K562 (cell line): ENCODE results near the gene PHLDB3. TPM values are rescaled to one million over a fixed set of nuclear protein-coding genes. Genes with fewer than 3 reads are reported as not detected.

ENCODE experiments used
- ATAC-seq: fragments of 200-7000 bp; cut with Tn5 transposase; 3 replicates; pipeline ENCODE4 v1.9.1; 2020; ENCODE audit warnings: moderate library complexity
- BruUV-seq: library from RNA; stranded (reverse); fragments of 400-500 nt; replicated peaks from 2 replicates; lab custom pipeline; 2021; lab: Mats Ljungman, UMichigan
- CTCF ChIA-PET: fragments of 300-600 bp; formaldehyde crosslinking; extraction: SDS; loops from one replicate; lab custom pipeline; 2021; ENCODE audit warnings: low intra/inter-chr PET ratio; lab: Yijun Ruan, JAX
- POLR2A ChIA-PET: fragments of 300-600, 350-650 bp; sonication (Branson Sonifier 250); formaldehyde crosslinking; extraction: SDS; loops from one replicate; lab custom pipeline; 2021; ENCODE audit warnings: antibody characterized with exemption, inconsistent platforms; lab: Yijun Ruan, JAX
- DNase-seq, 4 experiments: peaks; one replicate each; pipeline versions ENCODE4 v3.0.0 to v3.0.0-alpha.2; 2011 to 2018; ENCODE audit warnings: low spot score in 3 of 4, mixed read lengths in 3 of 4; ENCODE audit errors: extremely low read depth in 1 of 4
- FAIRE-seq: peaks from 2 replicates; lab custom pipeline; 2011; peaks lifted over from hg19 to GRCh38; lab: Jason Lieb, UNC
- H2AFZ ChIP-seq: 2 replicates; pipeline ENCODE4 v1.6.0; 2011; ENCODE audit warnings: low read depth, low read length, control low read depth, inconsistent platforms
- H3K27ac ChIP-seq: fragments of 200-600 bp; 3 replicates; pipeline ENCODE4 v1.8.0; 2011; ENCODE audit warnings: low read depth, mild to moderate bottlenecking, control low read depth, inconsistent platforms, low read length, moderate library complexity, mixed read lengths; ENCODE audit errors: extremely low read depth
- H3K27me3 ChIP-seq, 2 experiments: fragments of 300-600 bp in 1 of 2; 2 replicates in 1 of 2; 3 replicates in 1 of 2; pipeline versions ENCODE4 v1.6.0 to v1.8.0; 2011; ENCODE audit warnings: inconsistent platforms in 2 of 2, low read length in 2 of 2, mild to moderate bottlenecking in 1 of 2, mixed read lengths in 1 of 2, moderate library complexity in 1 of 2; ENCODE audit not compliant: control insufficient read depth in 2 of 2, insufficient read depth in 2 of 2
- H3K36me3 ChIP-seq: fragments of 300-600 bp; 3 replicates; pipeline ENCODE4 v1.8.0; 2011; ENCODE audit warnings: mild to moderate bottlenecking, low read length, inconsistent platforms; ENCODE audit not compliant: control insufficient read depth, insufficient read depth
- H3K4me1 ChIP-seq, 2 experiments: fragments of 200-600 bp in 1 of 2; replicated peaks in 1 of 2; 2 replicates in 1 of 2; 3 replicates in 1 of 2; pipeline versions ENCODE4 v1.5.1 to v1.8.0; 2011; ENCODE audit warnings: inconsistent platforms in 2 of 2, low read length in 2 of 2, mild to moderate bottlenecking in 1 of 2, mixed read lengths in 1 of 2, moderate library complexity in 1 of 2; ENCODE audit not compliant: control insufficient read depth in 2 of 2, insufficient read depth in 2 of 2
- H3K4me2 ChIP-seq: 2 replicates; pipeline ENCODE4 v1.6.1; 2011; ENCODE audit warnings: low read length, control low read depth, inconsistent platforms, mixed read lengths; ENCODE audit not compliant: insufficient read depth
- H3K4me3 ChIP-seq: fragments of 200-600 bp; sonication (generic), shearing (Covaris generic); 2 replicates; pipeline ENCODE4 v1.5.1; 2016; ENCODE audit warnings: control low read depth, inconsistent platforms
- H3K79me2 ChIP-seq: fragments of 200-600 bp; 3 replicates; pipeline ENCODE4 v1.8.0; 2011; ENCODE audit warnings: low read length, inconsistent platforms; ENCODE audit not compliant: control insufficient read depth, insufficient read depth
- H3K9ac ChIP-seq, 2 experiments: 2 replicates each; pipeline versions ENCODE4 v1.6.0 to v1.6.1; 2011; ENCODE audit warnings: low read depth in 2 of 2, low read length in 2 of 2, control low read depth in 1 of 2, inconsistent platforms in 1 of 2, mild to moderate bottlenecking in 1 of 2, mixed read lengths in 1 of 2; ENCODE audit not compliant: insufficient read depth in 1 of 2
- H3K9me1 ChIP-seq: one replicate; pipeline ENCODE4 v1.6.0; 2011; ENCODE audit warnings: inconsistent platforms, mild to moderate bottlenecking, low read length, moderate library complexity; ENCODE audit not compliant: control insufficient read depth, insufficient read depth
- H3K9me3 ChIP-seq: replicated peaks from 2 replicates; pipeline ENCODE4 v1.5.1; 2011; ENCODE audit warnings: low read depth, low read length, inconsistent platforms; ENCODE audit not compliant: control insufficient read depth, insufficient read depth
- H4K20me1 ChIP-seq: replicated peaks from 2 replicates; pipeline ENCODE4 v1.6.1; 2011; ENCODE audit warnings: low read length, inconsistent platforms, mixed read lengths; ENCODE audit not compliant: control insufficient read depth, insufficient read depth
- ASH1L ChIP-seq: fragments of 450-650 bp; IDR thresholded peaks from 2 replicates; pipeline ENCODE4 v1.6.1; 2018; ENCODE audit warnings: borderline replicate concordance, mild to moderate bottlenecking, low read depth; ENCODE audit not compliant: partially characterized antibody
- BCOR ChIP-seq: fragments of 450-650 bp; IDR thresholded peaks from 2 replicates; pipeline ENCODE4 v1.6.1; 2016
- CLOCK ChIP-seq: fragments of 250-450 bp; sonication (Bioruptor Pico); IDR thresholded peaks from 2 replicates; pipeline ENCODE4 v1.4.0; 2020; ENCODE audit warnings: mild to moderate bottlenecking, moderate library complexity, borderline replicate concordance
- E2F3 ChIP-seq: fragments of 250-450 bp; sonication (Bioruptor Pico); IDR thresholded peaks from 2 replicates; pipeline ENCODE4 v1.4.0; 2020; ENCODE audit warnings: mild to moderate bottlenecking
- FOXA3 ChIP-seq, 2 experiments: fragments of 450-650 bp in 1 of 2; sonication (generic) in 1 of 2; formaldehyde crosslinking; IDR thresholded peaks in 1 of 2; conservative IDR thresholded peaks in 1 of 2; 2 replicates each; pipeline versions ENCODE4 v1.4.0 to v1.8.0; 2020 to 2022; ENCODE audit warnings: mild to moderate bottlenecking in 2 of 2, missing genetic modification reagents in 1 of 2
- GATAD2A ChIP-seq: fragments of 450-650 bp; IDR thresholded peaks from 2 replicates; pipeline ENCODE4 v1.6.1; 2017
- KDM4B ChIP-seq, 2 experiments: fragments of 450-650 bp in 1 of 2; sonication (generic) in 1 of 2; IDR thresholded peaks; 2 replicates each; pipeline ENCODE4 v1.6.1; 2016 to 2017; ENCODE audit warnings: borderline replicate concordance in 2 of 2, antibody characterized with exemption in 1 of 2, low read depth in 1 of 2, mild to moderate bottlenecking in 1 of 2
- LEF1 ChIP-seq: fragments of 450-650 bp; IDR thresholded peaks from 2 replicates; pipeline ENCODE4 v1.6.1; 2016; ENCODE audit warnings: mild to moderate bottlenecking
- NCOA2 ChIP-seq, 2 experiments: fragments of 450-650 bp; IDR thresholded peaks; 2 replicates each; pipeline ENCODE4 v1.6.1; 2018; ENCODE audit warnings: mild to moderate bottlenecking in 2 of 2, moderate library complexity in 1 of 2; ENCODE audit not compliant: partially characterized antibody in 2 of 2
- RBM15 ChIP-seq: fragments of 200-400 bp; formaldehyde crosslinking; IDR thresholded peaks from 2 replicates; pipeline ENCODE4 v1.6.1; 2018; ENCODE audit warnings: mild to moderate bottlenecking, low read length, moderate library complexity; ENCODE audit not compliant: insufficient read depth
- SIX5 ChIP-seq, 2 experiments: IDR thresholded peaks; 2 replicates each; pipeline ENCODE4 v1.6.1; 2011; ENCODE audit warnings: low read length in 2 of 2, borderline replicate concordance in 1 of 2, low read depth in 1 of 2, mild to moderate bottlenecking in 1 of 2, moderate library complexity in 1 of 2; ENCODE audit not compliant: insufficient read depth in 1 of 2
- TARDBP ChIP-seq: fragments of 450-650 bp; IDR thresholded peaks from 2 replicates; pipeline ENCODE4 v1.6.1; 2016
- ZNF184 ChIP-seq: sonication (generic); formaldehyde crosslinking; IDR thresholded peaks from 2 replicates; pipeline ENCODE4 v1.5.0; 2020; ENCODE audit warnings: missing genetic modification reagents
- WGBS: fragments of 100-300 bp; shearing (Covaris generic); methylation state at CpG from one replicate; pipeline ENCODE4 v1.1.6; 2016; ENCODE audit warnings: low coverage, mixed read lengths; ENCODE audit not compliant: insufficient coverage; ENCODE audit errors: missing lambda C conversion rate; 5-methylcytosine and 5-hydroxymethylcytosine counted together
- in situ Hi-C: fragments of 300-500 bp; cut with MboI; formaldehyde crosslinking; loops from 4 replicates; pipeline ENCODE4 v1.15.0; 2018; ENCODE audit warnings: inconsistent platforms, mixed read lengths
- intact Hi-C: fragments of 100-400 bp; cut with micrococcal nuclease; formaldehyde crosslinking; loops from 2 replicates; pipeline ENCODE4 v1.14.2; 2022
- polyA plus RNA-seq, 8 experiments: library from polyadenylated mRNA; depleted of rRNA in 4 of 8; stranded (reverse) in 5 of 8; unstranded in 3 of 8; fragments of >200 nt; fragmentation: Nextera tagmentation in 2 of 8; fragmentation: Illumina TruSeq in 1 of 8; extraction: Ambion mirVana in 2 of 8; extraction: Trizol in 1 of 8; gene quantifications; 2 replicates each; pipeline versions ENCODE4 v1.2.1 to v1.2.3, GENCODE V29; 2011 to 2014; ENCODE audit warnings: inconsistent platforms in 1 of 8, missing spikeins in 1 of 8
- total RNA-seq, 7 experiments: library from RNA; depleted of rRNA in 6 of 7; stranded (reverse); fragments of >200 nt in 6 of 7; fragmentation: Illumina TruSeq in 2 of 7; extraction: Trizol in 2 of 7; gene quantifications; 2 replicates each; pipeline versions ENCODE4 v1.2.1 to v1.2.3, GENCODE V29; 2011 to 2021; ENCODE audit warnings: low replicate concordance in 1 of 7
- TF ChIP-seq, protein P1 (sequence below): sonication (generic); formaldehyde crosslinking; IDR thresholded peaks from 2 replicates; pipeline ENCODE4 v1.8.0; 2023; ENCODE audit warnings: mild to moderate bottlenecking, missing genetic modification reagents

PHLDB3 gene
- total and polyA plus RNA-seq, 9 of the 15 experiments (the other 6 are each of a cell fraction or from before 2014, with no cell fraction given), result 0.04 to 23.5 (median 3.9) TPM

- FAIRE-seq (peak; percentile 96), DNase-seq (peak; percentile 96 to 99 (median 98)), ATAC-seq (peak; percentile 96)
- Histone ChIP-seq H3K36me3 (no peaks in the 10 kb centered on the region), H3K27ac (peak overlapping the region; percentile 74), H3K27me3 (no peaks in the 10 kb centered on the region), H3K9ac (peak overlapping the region; percentile 70 to 91), H4K20me1 (0 out of 2 replicates have a peak, but pooled peaks cover 3% of the 10 kb centered on the region), H3K79me2 (no peaks in the 10 kb centered on the region), H3K4me1 (peaks cover 10 to 12% of the 10 kb centered on the region in 2 experiments), H2AFZ (peak overlapping the region; percentile 94), H3K4me2 (peak overlapping the region; percentile 73), H3K9me1 (no peaks in the 10 kb centered on the region), H3K4me3 (peak overlapping the region; percentile 48), H3K9me3 (no peaks in the 10 kb centered on the region)
- POLR2A ChIA-PET, result interaction anchor here (0.8 to 1.4 kb wide), 3 partner anchors 12 to 44 kb away, joined by 3 to 5 read pairs (median 5); no protein-coding TSS in a partner anchor
- in situ Hi-C loops, result no loop called here
- TSS peak; percentile 63 for BruUV-seq
- intact Hi-C loops, result no loop called here
- CTCF ChIA-PET, result no interaction called here
- 2% methylated on average over 44 of the region's 46 CpGs for WGBS
- TF ChIP-seq LEF1, result no peak
- no peak for TF ChIP-seq BCOR
- no peak for TF ChIP-seq RBM15
- TF ChIP-seq CLOCK (CRISPR knock-in tag), result no peak
- TF ChIP-seq FOXA3 (CRISPR knock-in tag; conservative IDR thresholded peaks at IDR 0.05 in 1 of 2, IDR thresholded peaks at IDR 0.05 in 1 of 2), result no peak
- no peak for TF ChIP-seq ASH1L
- TF ChIP-seq ZNF184, result no peak
- no peak for TF ChIP-seq E2F3 (CRISPR knock-in tag)
- no peak for TF ChIP-seq GATAD2A
- no peak for TF ChIP-seq TARDBP
- TF ChIP-seq SIX5 (IDR thresholded peaks at IDR 0.05; ENCODE audit: borderline replicate concordance in 1 of 2, insufficient read depth in 1 of 2, low read depth in 1 of 2, low read length in 2 of 2), result no peak
- no peak for TF ChIP-seq NCOA2 (IDR thresholded peaks at IDR 0.05; ENCODE audit: partially characterized antibody in 2 of 2)
- no peak for TF ChIP-seq KDM4B (IDR thresholded peaks at IDR 0.05; ENCODE audit: borderline replicate concordance in 2 of 2, low read depth in 1 of 2)
- TF ChIP-seq, protein P1, sequence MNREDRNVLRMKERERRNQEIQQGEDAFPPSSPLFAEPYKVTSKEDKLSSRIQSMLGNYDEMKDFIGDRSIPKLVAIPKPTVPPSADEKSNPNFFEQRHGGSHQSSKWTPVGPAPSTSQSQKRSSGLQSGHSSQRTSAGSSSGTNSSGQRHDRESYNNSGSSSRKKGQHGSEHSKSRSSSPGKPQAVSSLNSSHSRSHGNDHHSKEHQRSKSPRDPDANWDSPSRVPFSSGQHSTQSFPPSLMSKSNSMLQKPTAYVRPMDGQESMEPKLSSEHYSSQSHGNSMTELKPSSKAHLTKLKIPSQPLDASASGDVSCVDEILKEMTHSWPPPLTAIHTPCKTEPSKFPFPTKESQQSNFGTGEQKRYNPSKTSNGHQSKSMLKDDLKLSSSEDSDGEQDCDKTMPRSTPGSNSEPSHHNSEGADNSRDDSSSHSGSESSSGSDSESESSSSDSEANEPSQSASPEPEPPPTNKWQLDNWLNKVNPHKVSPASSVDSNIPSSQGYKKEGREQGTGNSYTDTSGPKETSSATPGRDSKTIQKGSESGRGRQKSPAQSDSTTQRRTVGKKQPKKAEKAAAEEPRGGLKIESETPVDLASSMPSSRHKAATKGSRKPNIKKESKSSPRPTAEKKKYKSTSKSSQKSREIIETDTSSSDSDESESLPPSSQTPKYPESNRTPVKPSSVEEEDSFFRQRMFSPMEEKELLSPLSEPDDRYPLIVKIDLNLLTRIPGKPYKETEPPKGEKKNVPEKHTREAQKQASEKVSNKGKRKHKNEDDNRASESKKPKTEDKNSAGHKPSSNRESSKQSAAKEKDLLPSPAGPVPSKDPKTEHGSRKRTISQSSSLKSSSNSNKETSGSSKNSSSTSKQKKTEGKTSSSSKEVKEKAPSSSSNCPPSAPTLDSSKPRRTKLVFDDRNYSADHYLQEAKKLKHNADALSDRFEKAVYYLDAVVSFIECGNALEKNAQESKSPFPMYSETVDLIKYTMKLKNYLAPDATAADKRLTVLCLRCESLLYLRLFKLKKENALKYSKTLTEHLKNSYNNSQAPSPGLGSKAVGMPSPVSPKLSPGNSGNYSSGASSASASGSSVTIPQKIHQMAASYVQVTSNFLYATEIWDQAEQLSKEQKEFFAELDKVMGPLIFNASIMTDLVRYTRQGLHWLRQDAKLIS, result 0 out of 2 replicates have a peak, but pooled peaks have one; percentile 29
Observed at GRCh38 chr19:43474986-43475705, 29.4 kb downstream of the PHLDB3 start.
